ENCODE measurements around the gene GLUL. TPM values are rescaled to one million over a fixed set of nuclear protein-coding genes. Genes with fewer than 3 reads are reported as not detected.

The GLUL gene
- total RNA-seq, 1 donor from 2014 or later: 545 TPM

DNA sequence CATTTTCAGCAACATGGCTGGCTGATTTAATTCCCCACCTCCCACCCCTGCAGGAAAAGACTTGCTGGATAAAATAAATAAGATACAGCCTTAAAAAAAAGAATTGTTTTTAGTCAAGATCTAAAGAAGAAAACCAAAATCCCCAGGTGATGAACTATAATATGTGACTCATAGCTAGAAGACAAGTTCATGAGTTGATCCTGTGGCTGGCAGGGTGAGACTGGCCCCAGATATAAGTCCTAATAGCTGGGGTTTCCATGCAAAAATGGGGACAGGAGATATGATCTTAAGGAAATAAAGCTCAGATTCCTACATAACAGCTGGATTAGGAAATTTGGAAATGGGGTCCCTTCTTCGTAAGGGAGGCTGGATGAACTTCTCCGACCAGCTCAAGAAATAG, 36.5 kb upstream of the GLUL start:
- TF ChIP-seq, protein P1, sequence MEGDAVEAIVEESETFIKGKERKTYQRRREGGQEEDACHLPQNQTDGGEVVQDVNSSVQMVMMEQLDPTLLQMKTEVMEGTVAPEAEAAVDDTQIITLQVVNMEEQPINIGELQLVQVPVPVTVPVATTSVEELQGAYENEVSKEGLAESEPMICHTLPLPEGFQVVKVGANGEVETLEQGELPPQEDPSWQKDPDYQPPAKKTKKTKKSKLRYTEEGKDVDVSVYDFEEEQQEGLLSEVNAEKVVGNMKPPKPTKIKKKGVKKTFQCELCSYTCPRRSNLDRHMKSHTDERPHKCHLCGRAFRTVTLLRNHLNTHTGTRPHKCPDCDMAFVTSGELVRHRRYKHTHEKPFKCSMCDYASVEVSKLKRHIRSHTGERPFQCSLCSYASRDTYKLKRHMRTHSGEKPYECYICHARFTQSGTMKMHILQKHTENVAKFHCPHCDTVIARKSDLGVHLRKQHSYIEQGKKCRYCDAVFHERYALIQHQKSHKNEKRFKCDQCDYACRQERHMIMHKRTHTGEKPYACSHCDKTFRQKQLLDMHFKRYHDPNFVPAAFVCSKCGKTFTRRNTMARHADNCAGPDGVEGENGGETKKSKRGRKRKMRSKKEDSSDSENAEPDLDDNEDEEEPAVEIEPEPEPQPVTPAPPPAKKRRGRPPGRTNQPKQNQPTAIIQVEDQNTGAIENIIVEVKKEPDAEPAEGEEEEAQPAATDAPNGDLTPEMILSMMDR (conservative IDR thresholded peaks at IDR 0.05): no peak
- H3K27me3 Mint-ChIP-seq: no peaks in the 10 kb centered on the region
- no peak overlapping the region for H3K27ac Mint-ChIP-seq
- H3K9me3 Mint-ChIP-seq: no peaks in the 10 kb centered on the region
- H3K36me3 Mint-ChIP-seq: no peaks in the 10 kb centered on the region
- DNase-seq (ENCODE audit: extremely low spot score, unreplicated experiment): no peak
- H3K4me3 Mint-ChIP-seq: no peak overlapping the region
- no peaks in the 10 kb centered on the region for H3K4me1 Mint-ChIP-seq (ENCODE audit: unreplicated experiment)

DNA sequence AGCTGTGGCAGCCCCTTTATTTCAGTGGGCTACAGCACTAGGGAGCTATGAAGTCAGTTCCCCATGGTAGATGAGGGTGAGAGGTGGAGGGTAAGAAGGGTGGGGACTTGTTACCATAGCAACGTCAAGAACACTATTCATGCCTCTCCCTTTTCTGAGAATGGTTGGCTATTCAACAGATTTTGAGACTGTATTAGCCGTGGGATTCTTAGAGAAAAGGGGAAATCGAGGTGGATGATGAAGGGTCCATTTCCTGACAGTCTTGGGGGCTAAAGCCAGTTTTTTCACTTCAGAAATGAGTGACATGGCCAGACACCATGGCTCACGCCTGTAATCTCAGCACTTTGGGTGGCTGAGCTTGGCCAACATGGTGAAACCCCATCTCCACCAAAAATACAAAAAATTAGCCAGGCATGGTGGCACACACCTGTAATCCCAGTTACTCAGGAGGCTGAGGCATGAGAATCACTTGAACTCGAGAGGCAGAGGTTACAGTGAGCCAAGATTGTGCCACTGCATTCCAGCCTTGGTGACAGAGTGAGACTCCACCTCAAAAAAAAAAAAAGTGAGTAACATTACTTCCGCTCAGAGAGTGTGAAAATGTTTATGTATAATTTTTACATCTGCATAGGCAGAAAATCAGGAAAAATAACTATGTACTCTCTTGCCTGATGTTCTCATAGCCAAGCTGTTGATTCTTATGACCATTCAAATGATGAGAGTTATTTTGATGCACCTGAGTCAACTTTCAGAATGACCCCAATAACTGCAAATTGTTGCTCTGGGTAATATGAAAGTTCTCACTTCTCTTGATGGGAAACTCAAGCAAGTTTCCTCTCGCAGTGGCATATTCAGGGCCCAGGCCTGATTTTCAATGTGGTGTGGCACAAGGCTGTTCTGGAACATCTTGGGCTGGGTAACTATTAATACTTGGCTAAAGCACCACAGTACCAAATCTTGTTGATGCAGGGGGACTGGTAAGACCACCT, 35.1 kb upstream of the GLUL start:
- TF ChIP-seq, protein P1 (conservative IDR thresholded peaks at IDR 0.05): no peak
- H3K4me3 Mint-ChIP-seq: no peak overlapping the region
- H3K27ac Mint-ChIP-seq: no peak overlapping the region
- no peaks in the 10 kb centered on the region for H3K36me3 Mint-ChIP-seq
- no peak for DNase-seq (ENCODE audit: extremely low spot score, unreplicated experiment)
- no peaks in the 10 kb centered on the region for H3K4me1 Mint-ChIP-seq (ENCODE audit: unreplicated experiment)
- no peaks in the 10 kb centered on the region for H3K9me3 Mint-ChIP-seq
- H3K27me3 Mint-ChIP-seq: no peaks in the 10 kb centered on the region

DNA sequence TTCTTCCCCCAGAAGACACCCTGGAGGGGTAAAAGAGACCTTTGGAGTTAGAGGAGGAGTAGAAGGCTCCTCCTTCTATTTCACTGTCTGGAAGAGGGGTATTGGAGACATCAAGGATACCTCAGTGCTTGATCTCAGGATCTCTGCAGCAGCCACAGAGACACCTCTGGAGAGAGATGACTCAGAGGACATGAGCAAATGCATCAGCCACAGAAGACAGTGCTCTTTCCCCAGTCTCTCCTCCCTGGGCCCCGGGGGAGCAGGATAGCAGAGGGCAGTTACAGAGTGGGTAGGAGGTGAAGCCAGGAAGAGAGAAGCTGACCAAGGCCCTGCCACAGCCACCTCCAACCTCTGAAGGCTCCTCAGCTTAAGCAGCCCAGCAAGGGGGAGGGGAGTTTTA, 24.2 kb upstream of the GLUL start:
- H3K27ac Mint-ChIP-seq: no peak overlapping the region
- no peak overlapping the region for H3K4me3 Mint-ChIP-seq
- TF ChIP-seq, protein P1 (conservative IDR thresholded peaks at IDR 0.05): no peak
- no peaks in the 10 kb centered on the region for H3K9me3 Mint-ChIP-seq
- DNase-seq (ENCODE audit: extremely low spot score, unreplicated experiment): no peak
- H3K27me3 Mint-ChIP-seq: peaks cover 5% of the 10 kb centered on the region
- H3K4me1 Mint-ChIP-seq (ENCODE audit: unreplicated experiment): no peaks in the 10 kb centered on the region
- no peaks in the 10 kb centered on the region for H3K36me3 Mint-ChIP-seq

DNA sequence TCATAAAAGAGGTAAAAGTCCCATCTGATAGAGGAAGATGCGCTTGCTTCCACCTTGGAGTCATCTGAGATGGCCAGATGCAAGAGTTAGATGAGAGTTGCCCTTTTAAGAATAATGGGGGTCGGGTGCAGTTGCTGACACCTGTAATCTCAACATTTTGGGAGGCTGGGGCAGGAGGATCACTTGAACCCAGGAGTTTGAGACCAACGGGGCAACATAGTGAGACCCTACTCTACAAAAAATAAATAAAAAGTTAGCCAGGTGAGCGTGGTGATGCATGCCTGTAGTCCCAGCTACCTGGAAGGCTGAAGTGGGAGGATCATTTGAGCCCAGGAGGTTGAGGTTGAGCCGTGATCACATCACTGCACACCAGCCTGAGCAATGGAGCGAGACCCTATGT, 22.4 kb upstream of the GLUL start:
- Mint-ChIP-seq H3K36me3 (no peaks in the 10 kb centered on the region), H3K27me3 (peaks cover 5% of the 10 kb centered on the region)

DNA sequence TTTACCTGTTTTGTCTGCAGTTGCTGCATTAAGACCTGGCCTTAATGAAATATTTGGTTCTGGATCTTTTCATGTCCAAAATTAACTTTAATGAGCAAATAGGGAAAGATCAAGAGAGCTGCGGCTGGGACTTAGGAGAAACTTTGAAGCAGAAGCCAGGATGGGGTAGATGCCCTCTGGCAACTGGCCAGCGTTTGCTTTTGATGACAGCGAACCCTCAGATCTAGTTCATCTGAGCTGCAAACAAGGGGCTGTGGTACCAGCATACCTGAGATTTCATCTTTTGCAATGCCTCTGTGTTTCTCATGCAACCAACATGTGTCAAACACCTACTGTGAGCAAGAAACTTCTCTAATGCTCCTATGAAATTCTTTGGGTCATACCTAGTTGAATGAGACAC, 21.9 kb upstream of the GLUL start:
- Mint-ChIP-seq H3K27ac (no peak overlapping the region), H3K9me3 (no peaks in the 10 kb centered on the region), H3K36me3 (no peaks in the 10 kb centered on the region), H3K27me3 (peaks cover 5% of the 10 kb centered on the region), H3K4me1 (ENCODE audit: unreplicated experiment) (no peaks in the 10 kb centered on the region), H3K4me3 (no peak overlapping the region)
- DNase-seq (ENCODE audit: extremely low spot score, unreplicated experiment): no peak
- TF ChIP-seq, protein P1 (conservative IDR thresholded peaks at IDR 0.05): no peak

More for the DNA sequence above, 22.4 kb upstream of the GLUL start:
- Mint-ChIP-seq H3K4me3 (no peak overlapping the region), H3K27ac (no peak overlapping the region), H3K9me3 (no peaks in the 10 kb centered on the region), H3K4me1 (ENCODE audit: unreplicated experiment) (no peaks in the 10 kb centered on the region)
- TF ChIP-seq, protein P1 (conservative IDR thresholded peaks at IDR 0.05): no peak
- no peak for DNase-seq (ENCODE audit: extremely low spot score, unreplicated experiment)

All from type B pancreatic cell (in vitro differentiated cells).